ENCODE measurements around the gene SKAP1.

Gene SKAP1

GRCh38 chr17:48144231-48144630 lies 285.8 kb downstream of the SKAP1 start:
- no peak for DNase-seq (ENCODE audit: low read depth)

GRCh38 chr17:48143629-48144028 lies 286.4 kb downstream of the SKAP1 start:
- DNase-seq (ENCODE audit: low read depth) = no peak

GRCh38 chr17:48139944-48140343 lies 290.1 kb downstream of the SKAP1 start:
- DNase-seq (ENCODE audit: low read depth) = no peak

GRCh38 chr17:48137656-48138055 lies 292.4 kb downstream of the SKAP1 start:
- DNase-seq (ENCODE audit: low read depth) = no peak

- DNase-seq (ENCODE audit: low read depth) = no peak
These were observed 295.0 kb downstream of the SKAP1 start for GRCh38 chr17:48134912-48135480.

GRCh38 chr17:48132385-48132784 lies 297.6 kb downstream of the SKAP1 start:
- DNase-seq (ENCODE audit: low read depth) = no peak

- no peak for DNase-seq (ENCODE audit: low read depth)
These were observed 298.7 kb downstream of the SKAP1 start for GRCh38 chr17:48131216-48131824.

GRCh38 chr17:48129981-48130380 lies 300.0 kb downstream of the SKAP1 start:
- DNase-seq (ENCODE audit: low read depth) = no peak

- DNase-seq (ENCODE audit: low read depth) = no peak
These were observed 301.6 kb downstream of the SKAP1 start for GRCh38 chr17:48128400-48128799.

GRCh38 chr17:48127371-48128051 lies 302.5 kb downstream of the SKAP1 start:
- DNase-seq (ENCODE audit: low read depth) = no peak

GRCh38 chr17:48126532-48126850 lies 303.5 kb downstream of the SKAP1 start:
- DNase-seq (ENCODE audit: low read depth) = no peak

GRCh38 chr17:48125829-48126531 lies 304.0 kb downstream of the SKAP1 start:
- no peak for DNase-seq (ENCODE audit: low read depth)

GRCh38 chr17:48123776-48124388 lies 306.1 kb downstream of the SKAP1 start:
- no peak for DNase-seq (ENCODE audit: low read depth)

GRCh38 chr17:48123111-48123510 lies 306.9 kb downstream of the SKAP1 start:
- no peak for DNase-seq (ENCODE audit: low read depth)

GRCh38 chr17:48122665-48123045 lies 307.4 kb downstream of the SKAP1 start:
- DNase-seq (ENCODE audit: low read depth) = no peak

GRCh38 chr17:48121923-48122664 lies 307.9 kb downstream of the SKAP1 start:
- no peak for DNase-seq (ENCODE audit: low read depth)

GRCh38 chr17:48113201-48113676 lies 316.8 kb downstream of the SKAP1 start:
- no peak for DNase-seq (ENCODE audit: low read depth)

- no peak for DNase-seq (ENCODE audit: low read depth)
These were observed 318.1 kb downstream of the SKAP1 start for GRCh38 chr17:48111937-48112241.

- no peak for DNase-seq (ENCODE audit: low read depth)
These were observed 319.3 kb downstream of the SKAP1 start for GRCh38 chr17:48110761-48111160.

GRCh38 chr17:48107137-48108055 lies 322.6 kb downstream of the SKAP1 start, which contains the start of gene SNX11:
Gene SNX11 (plus strand): TSS chr17:48107766. CDS start chr17:48112044, 4,278 bp downstream.
- peak; percentile 40 for DNase-seq (ENCODE audit: low read depth)

GRCh38 chr17:48106802-48107136 lies 323.2 kb downstream of the SKAP1 start:
- DNase-seq (ENCODE audit: low read depth) = no peak

Data from GM04503 (cell line).